Ishikawa (cell line): ENCODE data around the gene PIGR.
A peak's percentile ranks its signal among the peaks of the same experiment; 100 is the strongest.

ENCODE experiments used
- CEBPB ChIP-seq: IDR thresholded peaks from 2 replicates; pipeline ENCODE4 v1.6.1; 2012
- CREB1 ChIP-seq: IDR thresholded peaks from 2 replicates; pipeline ENCODE4 v1.6.1; 2012; ENCODE audit warnings: low read depth
- EGR1 ChIP-seq: IDR thresholded peaks from 2 replicates; pipeline ENCODE4 v1.6.1; 2012
- EP300 ChIP-seq: IDR thresholded peaks from 2 replicates; pipeline ENCODE4 v1.6.1; 2012; ENCODE audit warnings: borderline replicate concordance
- FOXM1 ChIP-seq: IDR thresholded peaks from 2 replicates; pipeline ENCODE4 v1.6.1; 2012; ENCODE audit warnings: low read depth, borderline replicate concordance
- MAX ChIP-seq: IDR thresholded peaks from 2 replicates; pipeline ENCODE4 v1.6.1; 2012
- NFIC ChIP-seq: IDR thresholded peaks from 2 replicates; pipeline ENCODE4 v1.6.1; 2012
- RAD21 ChIP-seq: IDR thresholded peaks from 2 replicates; pipeline ENCODE4 v1.6.1; 2012; ENCODE audit warnings: low read depth
- TAF1 ChIP-seq: IDR thresholded peaks from 2 replicates; pipeline ENCODE4 v1.6.1; 2012; ENCODE audit warnings: low read depth, mild to moderate bottlenecking
- TCF12 ChIP-seq: IDR thresholded peaks from 2 replicates; pipeline ENCODE4 v1.6.1; 2012; ENCODE audit warnings: low read depth
- TEAD4 ChIP-seq: IDR thresholded peaks from 2 replicates; pipeline ENCODE4 v1.6.1; 2012
- YY1 ChIP-seq: IDR thresholded peaks from 2 replicates; pipeline ENCODE4 v1.6.1; 2012; ENCODE audit warnings: low read depth
- ZBTB7A ChIP-seq: IDR thresholded peaks from 2 replicates; pipeline ENCODE4 v1.6.1; 2012; ENCODE audit warnings: low read depth
- TF ChIP-seq, protein P1 (sequence below): IDR thresholded peaks from 2 replicates; pipeline ENCODE4 v1.6.1; 2012
- TF ChIP-seq, protein P2 (sequence below): IDR thresholded peaks from 2 replicates; pipeline ENCODE4 v1.6.1; 2012; ENCODE audit warnings: low read depth, mild to moderate bottlenecking

Gene PIGR

GRCh38 chr1:206907304-206907991 lies 38.8 kb downstream of the PIGR start:
- TF ChIP-seq RAD21: peak; percentile 15; the same call in 1 of the 2 replicates
- no peak for TF ChIP-seq CREB1
- no peak for TF ChIP-seq MAX
- TF ChIP-seq, protein P1, sequence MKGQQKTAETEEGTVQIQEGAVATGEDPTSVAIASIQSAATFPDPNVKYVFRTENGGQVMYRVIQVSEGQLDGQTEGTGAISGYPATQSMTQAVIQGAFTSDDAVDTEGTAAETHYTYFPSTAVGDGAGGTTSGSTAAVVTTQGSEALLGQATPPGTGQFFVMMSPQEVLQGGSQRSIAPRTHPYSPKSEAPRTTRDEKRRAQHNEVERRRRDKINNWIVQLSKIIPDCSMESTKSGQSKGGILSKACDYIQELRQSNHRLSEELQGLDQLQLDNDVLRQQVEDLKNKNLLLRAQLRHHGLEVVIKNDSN: no peak
- TF ChIP-seq, protein P2, sequence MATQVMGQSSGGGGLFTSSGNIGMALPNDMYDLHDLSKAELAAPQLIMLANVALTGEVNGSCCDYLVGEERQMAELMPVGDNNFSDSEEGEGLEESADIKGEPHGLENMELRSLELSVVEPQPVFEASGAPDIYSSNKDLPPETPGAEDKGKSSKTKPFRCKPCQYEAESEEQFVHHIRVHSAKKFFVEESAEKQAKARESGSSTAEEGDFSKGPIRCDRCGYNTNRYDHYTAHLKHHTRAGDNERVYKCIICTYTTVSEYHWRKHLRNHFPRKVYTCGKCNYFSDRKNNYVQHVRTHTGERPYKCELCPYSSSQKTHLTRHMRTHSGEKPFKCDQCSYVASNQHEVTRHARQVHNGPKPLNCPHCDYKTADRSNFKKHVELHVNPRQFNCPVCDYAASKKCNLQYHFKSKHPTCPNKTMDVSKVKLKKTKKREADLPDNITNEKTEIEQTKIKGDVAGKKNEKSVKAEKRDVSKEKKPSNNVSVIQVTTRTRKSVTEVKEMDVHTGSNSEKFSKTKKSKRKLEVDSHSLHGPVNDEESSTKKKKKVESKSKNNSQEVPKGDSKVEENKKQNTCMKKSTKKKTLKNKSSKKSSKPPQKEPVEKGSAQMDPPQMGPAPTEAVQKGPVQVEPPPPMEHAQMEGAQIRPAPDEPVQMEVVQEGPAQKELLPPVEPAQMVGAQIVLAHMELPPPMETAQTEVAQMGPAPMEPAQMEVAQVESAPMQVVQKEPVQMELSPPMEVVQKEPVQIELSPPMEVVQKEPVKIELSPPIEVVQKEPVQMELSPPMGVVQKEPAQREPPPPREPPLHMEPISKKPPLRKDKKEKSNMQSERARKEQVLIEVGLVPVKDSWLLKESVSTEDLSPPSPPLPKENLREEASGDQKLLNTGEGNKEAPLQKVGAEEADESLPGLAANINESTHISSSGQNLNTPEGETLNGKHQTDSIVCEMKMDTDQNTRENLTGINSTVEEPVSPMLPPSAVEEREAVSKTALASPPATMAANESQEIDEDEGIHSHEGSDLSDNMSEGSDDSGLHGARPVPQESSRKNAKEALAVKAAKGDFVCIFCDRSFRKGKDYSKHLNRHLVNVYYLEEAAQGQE: no peak
- no peak for TF ChIP-seq YY1

GRCh38 chr1:206905295-206906164 lies 40.7 kb downstream of the PIGR start:
- TF ChIP-seq CEBPB: no peak
- TF ChIP-seq, protein P2: no peak
- TF ChIP-seq TAF1: no peak
- TF ChIP-seq, protein P1: no peak
- TF ChIP-seq ZBTB7A: no peak
- TF ChIP-seq NFIC: no peak
- TF ChIP-seq TCF12: no peak
- TF ChIP-seq RAD21: no peak
- no peak for TF ChIP-seq EP300

DNA sequence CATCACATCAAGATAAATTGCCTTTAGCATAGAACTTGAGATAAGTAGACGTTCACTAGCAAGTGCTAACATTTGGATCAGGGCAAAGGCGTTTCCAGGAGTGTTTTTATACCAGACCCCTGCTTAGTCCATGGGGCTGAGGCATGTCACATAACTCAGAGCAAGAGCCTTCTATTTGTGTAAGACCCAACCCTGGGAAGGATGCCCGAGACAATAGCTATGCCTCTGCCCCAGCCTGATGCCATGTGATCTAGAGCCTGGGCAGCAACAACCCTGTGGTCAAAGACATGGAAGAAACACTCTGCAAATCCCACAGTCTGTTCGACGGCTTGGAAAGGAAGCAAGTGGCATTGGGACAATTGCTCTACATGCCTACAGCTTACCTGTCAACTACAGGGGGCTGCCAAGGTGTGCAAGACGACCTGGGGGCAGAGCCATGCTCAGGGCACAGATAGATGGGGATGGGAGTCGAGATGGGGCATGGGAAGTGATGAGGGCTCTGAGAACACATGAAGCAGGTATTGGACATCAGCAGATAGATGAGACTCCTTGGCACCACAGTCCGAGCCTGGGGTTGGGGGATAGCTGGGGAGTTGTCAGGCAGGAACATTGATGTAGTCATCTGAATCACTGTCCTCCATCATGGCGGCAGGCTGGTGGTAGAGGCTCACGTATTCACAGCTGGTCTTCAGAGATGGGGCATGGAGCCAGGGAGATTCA lies 41.7 kb downstream of the PIGR start:
- TF ChIP-seq FOXM1 (no peak), TCF12 (no peak), RAD21 (no peak), NFIC (no peak), EP300 (no peak), CREB1 (no peak), YY1 (no peak), TEAD4 (no peak), CEBPB (no peak), ZBTB7A (no peak)
- TF ChIP-seq, protein P2: no peak
- TF ChIP-seq, protein P1: no peak

DNA sequence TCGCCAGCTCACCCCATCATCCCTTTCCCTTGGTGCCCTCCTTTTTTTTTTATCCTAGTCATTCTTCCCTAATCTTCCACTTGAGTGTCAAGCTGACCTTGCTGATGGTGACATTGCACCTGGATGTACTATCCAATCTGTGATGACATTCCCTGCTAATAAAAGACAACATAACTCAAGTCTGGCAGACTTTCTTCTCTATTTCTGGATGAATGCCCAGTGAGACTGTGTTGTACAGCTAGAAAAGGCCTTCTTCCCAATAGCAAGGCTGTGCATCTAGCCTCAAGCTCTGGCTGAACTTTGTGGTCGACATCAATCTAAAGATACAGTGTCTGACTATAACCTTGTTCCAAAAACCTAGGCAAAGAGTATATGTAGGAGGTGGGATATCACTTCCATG lies 42.6 kb downstream of the PIGR start:
- TF ChIP-seq EP300 (no peak), MAX (no peak), TEAD4 (no peak), TAF1 (no peak), CREB1 (no peak), ZBTB7A (no peak), TCF12 (no peak), EGR1 (no peak), CEBPB (no peak), RAD21 (no peak), NFIC (no peak), YY1 (no peak), FOXM1 (no peak)
- TF ChIP-seq, protein P1: no peak
- TF ChIP-seq, protein P2: no peak
